H9 (cell line): ENCODE results near the gene SMAD3. TPM values are rescaled to one million over a fixed set of nuclear protein-coding genes. Genes with fewer than 3 reads are reported as not detected.

ENCODE experiments used
- DNase-seq: peaks from one replicate; pipeline ENCODE4 v3.0.0-alpha.2; 2017
- H2AFZ ChIP-seq: one replicate; pipeline ENCODE4 v1.6.1; 2013; ENCODE audit warnings: mild to moderate bottlenecking, low read length, control low read depth, moderate library complexity
- H2AK5ac ChIP-seq: 2 replicates; pipeline ENCODE4 v1.6.1; 2013; ENCODE audit warnings: low read length, control low read depth, mixed read lengths; ENCODE audit not compliant: insufficient read length
- H2BK120ac ChIP-seq: one replicate; pipeline ENCODE4 v1.6.1; 2013; ENCODE audit warnings: low read depth, mild to moderate bottlenecking, low read length, control low read depth, inconsistent platforms; ENCODE audit not compliant: poor library complexity, severe bottlenecking
- H2BK12ac ChIP-seq: 2 replicates; pipeline ENCODE4 v1.6.1; 2013; ENCODE audit warnings: low read length, control low read depth, mixed read lengths, low read depth; ENCODE audit not compliant: insufficient read length
- H2BK15ac ChIP-seq: 2 replicates; pipeline ENCODE4 v1.6.1; 2013; ENCODE audit warnings: low read depth, low read length, control low read depth
- H2BK20ac ChIP-seq: one replicate; pipeline ENCODE4 v1.6.1; 2013; ENCODE audit warnings: low read depth, mild to moderate bottlenecking, low read length, control low read depth, inconsistent platforms; ENCODE audit not compliant: poor library complexity, severe bottlenecking
- H2BK5ac ChIP-seq: 2 replicates; pipeline ENCODE4 v1.6.1; 2013; ENCODE audit warnings: low read length, control low read depth, mixed read lengths; ENCODE audit not compliant: insufficient read length
- H3K14ac ChIP-seq: 2 replicates; pipeline ENCODE4 v1.6.1; 2013; ENCODE audit warnings: low read length, control low read depth; ENCODE audit not compliant: insufficient read depth
- H3K18ac ChIP-seq: 2 replicates; pipeline ENCODE4 v1.6.1; 2013; ENCODE audit warnings: low read depth, mild to moderate bottlenecking, mixed read lengths, low read length, control low read depth; ENCODE audit not compliant: insufficient read length
- H3K23ac ChIP-seq: 2 replicates; pipeline ENCODE4 v1.6.1; 2013; ENCODE audit warnings: low read length, control low read depth, mixed read lengths, low read depth; ENCODE audit not compliant: insufficient read length
- H3K23me2 ChIP-seq: 2 replicates; pipeline ENCODE4 v1.6.1; 2013; ENCODE audit warnings: low read depth, mild to moderate bottlenecking, mixed read lengths, low read length, control low read depth; ENCODE audit not compliant: insufficient read length, poor library complexity, severe bottlenecking
- H3K27ac ChIP-seq: 2 replicates; pipeline ENCODE4 v1.5.1; 2013; ENCODE audit warnings: low read length, control low read depth, mixed read lengths, low read depth; ENCODE audit not compliant: insufficient read length
- H3K27me3 ChIP-seq: 2 replicates; pipeline ENCODE4 v1.6.1; 2013; ENCODE audit warnings: low read length, control low read depth, inconsistent platforms; ENCODE audit not compliant: insufficient read depth
- H3K4ac ChIP-seq: 2 replicates; pipeline ENCODE4 v1.6.1; 2013; ENCODE audit warnings: low read depth, mild to moderate bottlenecking, control low read depth, inconsistent platforms, low read length, moderate library complexity
- H3K4me1 ChIP-seq: 2 replicates; pipeline ENCODE4 v1.6.1; 2013; ENCODE audit warnings: low read length, control low read depth, inconsistent platforms; ENCODE audit not compliant: insufficient read depth
- H3K4me2 ChIP-seq: 2 replicates; pipeline ENCODE4 v1.6.1; 2013; ENCODE audit warnings: low read length, control low read depth, mixed read lengths; ENCODE audit not compliant: insufficient read length, insufficient read depth
- H3K56ac ChIP-seq: 2 replicates; pipeline ENCODE4 v1.6.1; 2013; ENCODE audit warnings: low read depth, mild to moderate bottlenecking, mixed read lengths, low read length, control low read depth; ENCODE audit not compliant: insufficient read length
- H3K79me1 ChIP-seq: 2 replicates; pipeline ENCODE4 v1.6.1; 2013; ENCODE audit warnings: low read depth, mild to moderate bottlenecking, moderate library complexity, low read length, control low read depth, inconsistent platforms; ENCODE audit not compliant: insufficient read depth, poor library complexity, severe bottlenecking
- H3K79me2 ChIP-seq: 2 replicates; pipeline ENCODE4 v1.6.1; 2013; ENCODE audit warnings: low read length, control low read depth, inconsistent platforms; ENCODE audit not compliant: insufficient read depth
- H3K9ac ChIP-seq: 2 replicates; pipeline ENCODE4 v1.6.1; 2013; ENCODE audit warnings: low read length, control low read depth, mixed read lengths; ENCODE audit not compliant: insufficient read length; ENCODE audit errors: extremely low read depth
- H3K9me3 ChIP-seq: one replicate; pipeline ENCODE4 v1.6.1; 2013; ENCODE audit warnings: low read depth, low read length, inconsistent platforms; ENCODE audit not compliant: control insufficient read depth
- H3T11ph ChIP-seq: one replicate; pipeline ENCODE4 v1.6.1; 2013; ENCODE audit warnings: mild to moderate bottlenecking, low read length, control low read depth, inconsistent platforms
- H4K20me1 ChIP-seq: one replicate; pipeline ENCODE4 v1.6.1; 2013; ENCODE audit not compliant: control insufficient read depth, insufficient read length, insufficient read depth
- H4K5ac ChIP-seq: 2 replicates; pipeline ENCODE4 v1.6.1; 2013; ENCODE audit warnings: low read depth, mild to moderate bottlenecking, mixed read lengths, low read length, control low read depth; ENCODE audit not compliant: insufficient read length
- H4K8ac ChIP-seq: replicated peaks from 2 replicates; pipeline ENCODE4 v1.6.1; 2013; ENCODE audit warnings: low read length, control low read depth, mixed read lengths, low read depth; ENCODE audit not compliant: insufficient read length
- H4K91ac ChIP-seq: 2 replicates; pipeline ENCODE4 v1.6.1; 2013; ENCODE audit warnings: low read depth, mild to moderate bottlenecking, moderate library complexity, mixed read lengths, low read length, control low read depth; ENCODE audit not compliant: insufficient read length
- H3K27ac Mint-ChIP-seq, 3 experiments: 2 replicates in 2 of 3; 3 replicates in 1 of 3; pipeline ENCODE4 v1.8.0; 2020 to 2021; ENCODE audit warnings: mixed read lengths in 3 of 3, mild to moderate bottlenecking in 1 of 3, moderate library complexity in 1 of 3
- H3K27me3 Mint-ChIP-seq: 2 replicates; pipeline ENCODE4 v1.8.0; 2021; ENCODE audit warnings: low read depth, mild to moderate bottlenecking, moderate library complexity, mixed read lengths
- H3K36me3 Mint-ChIP-seq, 3 experiments: 2 replicates in 2 of 3; 3 replicates in 1 of 3; pipeline ENCODE4 v1.8.0; 2020 to 2021; ENCODE audit warnings: low read depth in 3 of 3, mixed read lengths in 3 of 3; ENCODE audit not compliant: insufficient read depth in 1 of 3
- H3K4me1 Mint-ChIP-seq, 2 experiments: 2 replicates each; pipeline ENCODE4 v1.8.0; 2020; ENCODE audit warnings: mixed read lengths in 2 of 2
- H3K4me3 Mint-ChIP-seq, 2 experiments: 2 replicates in 1 of 2; 3 replicates in 1 of 2; pipeline ENCODE4 v1.8.0; 2020 to 2021; ENCODE audit warnings: mild to moderate bottlenecking in 2 of 2, mixed read lengths in 2 of 2, moderate library complexity in 1 of 2
- H3K9me3 Mint-ChIP-seq, 2 experiments: 2 replicates in 1 of 2; 3 replicates in 1 of 2; pipeline ENCODE4 v1.8.0; 2020; ENCODE audit warnings: mild to moderate bottlenecking in 2 of 2, mixed read lengths in 2 of 2, moderate library complexity in 1 of 2
- CTCF ChIP-seq: fragments of 200-600 bp; sonication (generic); conservative IDR thresholded peaks from 3 replicates; pipeline ENCODE4 v1.8.0; 2021; ENCODE audit warnings: antibody characterized with exemption, mild to moderate bottlenecking
- WGBS: extraction: QIAGEN DNeasy Blood & Tissue Kit; methylation state at CpG from one replicate; pipeline ENCODE4 v1.1.7; 2013; ENCODE audit warnings: missing lambda C conversion rate, low lambda C conversion rate, mixed read lengths; ENCODE audit not compliant: insufficient read length; ENCODE audit errors: extremely low coverage; 5-methylcytosine and 5-hydroxymethylcytosine counted together
- total RNA-seq: library from RNA; stranded (reverse); gene quantifications from 2 replicates; pipeline ENCODE4 v1.2.1, GENCODE V29; 2021

The SMAD3 gene
- total RNA-seq, 1 experiment from 2014 or later: 26.7 TPM

GRCh38 chr15:67066959-67067853 is 1.8 kb downstream of the SMAD3 start:
- H2BK120ac ChIP-seq: no peak overlapping the region
- no CpG with 5 or more reads among the region's 28 CpGs for WGBS
- peaks cover 2 to 9% (median 6%) of the 10 kb centered on the region in 3 experiments; a peak in 4 of 7 replicates for H3K36me3 Mint-ChIP-seq
- H3K9me3 ChIP-seq: no peaks in the 10 kb centered on the region
- no peak overlapping the region for H2BK5ac ChIP-seq
- peak overlapping the region; percentile 78 for H3K4me2 ChIP-seq
- no peak overlapping the region for H4K5ac ChIP-seq
- H3K4me3 Mint-ChIP-seq: peak overlapping the region; percentile 95 to 99
- H3K4me1 Mint-ChIP-seq: peaks cover 55 to 58% of the 10 kb centered on the region in 2 experiments
- H3K18ac ChIP-seq: no peak overlapping the region
- H2BK15ac ChIP-seq: no peak overlapping the region
- no peak for DNase-seq
- H4K8ac ChIP-seq: no peak overlapping the region
- no peak overlapping the region for H2AFZ ChIP-seq
- no peak overlapping the region for H3K23ac ChIP-seq
- H4K91ac ChIP-seq: no peak overlapping the region
- no peak overlapping the region for H3K14ac ChIP-seq
- H3K9me3 Mint-ChIP-seq: no peaks in the 10 kb centered on the region; a peak in 1 of 5 replicates
- no peak overlapping the region for H2BK12ac ChIP-seq
- H3K27me3 ChIP-seq: peaks cover 23% of the 10 kb centered on the region
- no peak for TF ChIP-seq CTCF
- peaks cover 2% of the 10 kb centered on the region for H4K20me1 ChIP-seq
- no peaks in the 10 kb centered on the region for H3K79me1 ChIP-seq
- peaks cover 35% of the 10 kb centered on the region for H3K27me3 Mint-ChIP-seq
- no peak overlapping the region for H3T11ph ChIP-seq
- H3K79me2 ChIP-seq: no peaks in the 10 kb centered on the region
- H2AK5ac ChIP-seq: no peak overlapping the region
- peaks cover 15% of the 10 kb centered on the region; the same call in 1 of the 2 replicates for H3K4me1 ChIP-seq
- H2BK20ac ChIP-seq: no peak overlapping the region
- H3K56ac ChIP-seq: no peak overlapping the region
- no peak overlapping the region for H3K27ac ChIP-seq
- H3K9ac ChIP-seq: no peak overlapping the region
- H3K27ac Mint-ChIP-seq: peak overlapping the region in 2 of 3 experiments; percentile 12 to 37; a peak in 2 of 7 replicates
- peaks cover 27% of the 10 kb centered on the region for H3K23me2 ChIP-seq
- H3K4ac ChIP-seq: no peak overlapping the region
